NT2/D1 (cell line): Measurements from ENCODE around the gene HS3ST1.

ENCODE experiments used
- DNase-seq: peaks from one replicate; pipeline ENCODE4 v3.0.0-alpha.2; 2011; ENCODE audit warnings: low read depth, low spot score
- H3K27me3 ChIP-seq: 2 replicates; pipeline ENCODE4 v1.6.0; 2011; ENCODE audit warnings: mild to moderate bottlenecking; ENCODE audit not compliant: insufficient read length, insufficient read depth
- H3K36me3 ChIP-seq: 2 replicates; pipeline ENCODE4 v1.6.1; 2011; ENCODE audit warnings: mild to moderate bottlenecking, low read length, mixed read lengths; ENCODE audit not compliant: insufficient read depth, insufficient read length
- H3K4me1 ChIP-seq: 2 replicates; pipeline ENCODE4 v1.5.1; 2011; ENCODE audit not compliant: insufficient read depth, insufficient read length
- H3K4me3 ChIP-seq: 2 replicates; pipeline ENCODE4 v1.5.1; 2011; ENCODE audit warnings: low read depth; ENCODE audit not compliant: insufficient read length
- H3K9ac ChIP-seq: 2 replicates; pipeline ENCODE4 v1.6.0; 2011; ENCODE audit warnings: low read depth; ENCODE audit not compliant: insufficient read length
- H3K9me3 ChIP-seq: 2 replicates; pipeline ENCODE4 v1.5.1; 2011; ENCODE audit warnings: mild to moderate bottlenecking, low read length; ENCODE audit not compliant: insufficient read depth
- SUZ12 ChIP-seq: IDR thresholded peaks from 2 replicates; pipeline ENCODE4 v1.6.1; 2011; ENCODE audit not compliant: insufficient read length, insufficient read depth; ENCODE audit errors: extremely low read depth
- YY1 ChIP-seq: IDR thresholded peaks from 2 replicates; pipeline ENCODE4 v1.6.1; 2011; ENCODE audit not compliant: insufficient read length, insufficient read depth
- ZNF274 ChIP-seq: IDR thresholded peaks from 2 replicates; pipeline ENCODE4 v1.6.1; 2011; ENCODE audit warnings: mild to moderate bottlenecking, low read depth, low read length

The HS3ST1 gene

DNA sequence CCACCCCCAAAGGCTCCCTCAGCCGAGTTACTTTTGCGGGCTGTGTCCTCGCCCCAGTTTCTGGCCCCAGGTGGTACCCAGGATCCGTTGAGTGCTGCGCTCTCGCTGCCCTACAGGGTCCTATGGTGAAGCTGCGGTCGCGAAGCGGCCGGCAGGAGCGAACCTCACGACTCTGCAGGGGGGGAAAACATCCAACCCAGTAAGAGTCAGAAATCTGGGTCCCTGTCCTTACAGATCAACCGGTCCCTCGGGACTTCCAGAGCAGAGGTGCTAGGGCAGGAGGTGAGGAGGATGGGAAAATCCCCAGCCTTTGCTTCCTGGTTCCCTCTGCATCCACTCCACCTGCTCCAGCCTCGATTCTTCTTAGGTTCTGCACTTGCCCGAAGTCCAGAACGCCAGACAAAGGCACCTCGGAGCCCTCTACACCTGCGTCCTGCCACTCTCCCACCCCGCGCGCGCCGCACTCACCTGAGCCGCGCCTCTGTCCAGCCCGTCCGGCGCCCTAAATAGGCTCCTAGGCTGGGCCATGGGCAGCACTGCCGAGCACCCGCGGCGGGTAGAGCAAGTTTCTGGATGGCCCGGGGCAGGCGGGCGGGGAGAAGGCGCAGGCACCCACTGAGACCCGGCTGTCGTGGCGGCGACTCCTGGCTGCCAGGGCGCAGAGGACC, at the start of gene HS3ST1:
Gene HS3ST1, minus strand, starts transcription at position 664 of the 668 bp plus-strand sequence. CDS start 28,889 bp downstream, outside the sequence.
- no peak for DNase-seq
- TF ChIP-seq ZNF274: no peak
- peak; percentile 15 for TF ChIP-seq SUZ12
- Histone ChIP-seq H3K9ac (peak within 1 kb of the TSS; percentile 65), H3K36me3 (no peaks in the 10 kb centered on the region), H3K27me3 (peaks cover 56% of the 10 kb centered on the region), H3K4me1 (no peaks in the 10 kb centered on the region), H3K4me3 (peak within 1 kb of the TSS; percentile 77), H3K9me3 (no peaks in the 10 kb centered on the region)

DNA sequence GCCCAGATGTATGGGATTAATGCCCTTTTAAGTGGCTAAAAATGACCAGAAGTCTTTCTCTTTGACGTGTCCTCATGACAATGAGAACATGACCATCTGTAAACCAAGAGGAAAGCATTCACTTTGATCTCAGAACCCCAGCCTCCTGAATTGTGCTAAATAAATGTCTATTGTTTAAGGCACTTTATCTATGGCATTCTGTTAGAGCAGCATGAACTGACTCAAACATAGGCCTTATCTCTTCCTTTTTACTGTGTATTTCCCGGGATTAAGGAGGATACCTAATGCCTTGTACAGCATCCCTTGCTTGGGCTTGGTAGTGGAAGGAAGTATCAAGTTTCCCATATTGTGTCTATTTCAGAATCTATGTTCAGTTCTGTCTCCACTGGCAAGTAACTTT, 47.2 kb upstream of the HS3ST1 start:
- H3K4me3 ChIP-seq: no peak overlapping the region
- H3K9me3 ChIP-seq: no peaks in the 10 kb centered on the region
- no peak overlapping the region for H3K9ac ChIP-seq
- DNase-seq: no peak
- H3K4me1 ChIP-seq: no peaks in the 10 kb centered on the region
- H3K36me3 ChIP-seq: no peaks in the 10 kb centered on the region
- H3K27me3 ChIP-seq: no peaks in the 10 kb centered on the region
- TF ChIP-seq ZNF274 (no peak), SUZ12 (no peak), YY1 (no peak)

DNA sequence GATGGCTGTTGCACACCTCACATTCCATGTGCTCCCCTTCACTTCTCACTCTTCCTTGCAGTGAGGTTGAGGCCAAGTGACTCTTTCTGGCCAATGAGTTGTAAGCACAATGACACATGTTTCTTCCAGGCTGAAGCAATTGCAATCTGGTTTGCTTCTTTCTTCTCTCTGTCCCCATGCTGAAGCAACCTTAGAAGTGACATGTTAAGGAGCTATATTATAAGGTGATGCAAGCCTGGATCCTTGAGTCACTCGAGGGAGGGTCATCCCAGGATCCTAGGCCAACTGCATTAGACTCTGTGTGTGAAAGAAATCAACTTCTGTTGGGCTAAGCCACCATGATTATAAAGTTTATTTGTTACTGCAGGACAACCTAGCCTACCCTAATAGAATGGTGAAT, 45.5 kb upstream of the HS3ST1 start:
- Histone ChIP-seq H3K36me3 (no peaks in the 10 kb centered on the region), H3K4me3 (no peak overlapping the region), H3K9ac (no peak overlapping the region), H3K4me1 (no peaks in the 10 kb centered on the region), H3K27me3 (no peaks in the 10 kb centered on the region), H3K9me3 (no peaks in the 10 kb centered on the region)
- TF ChIP-seq SUZ12: no peak
- TF ChIP-seq ZNF274: no peak
- no peak for TF ChIP-seq YY1
- DNase-seq: no peak

DNA sequence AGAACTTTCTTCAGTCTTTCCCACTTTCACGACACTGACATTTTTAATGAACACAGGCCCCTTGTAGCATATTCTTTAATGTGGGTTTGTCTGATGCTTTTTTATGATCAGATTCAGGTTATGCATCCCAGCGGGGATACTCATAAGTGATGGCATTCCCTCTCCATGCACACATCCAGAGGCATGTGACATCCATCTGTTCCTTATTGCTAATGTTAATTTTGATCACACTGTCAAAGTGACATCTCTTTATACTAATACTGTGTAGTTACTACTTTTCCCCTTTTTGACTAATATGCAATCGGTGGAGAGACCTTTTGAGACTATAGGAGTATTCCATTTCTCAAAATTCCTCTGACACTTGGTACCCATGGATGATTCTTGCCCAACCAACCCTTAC, 43.8 kb upstream of the HS3ST1 start:
- no peak for TF ChIP-seq YY1
- no peaks in the 10 kb centered on the region for H3K9me3 ChIP-seq
- no peak overlapping the region for H3K9ac ChIP-seq
- no peak overlapping the region for H3K4me3 ChIP-seq
- DNase-seq: no peak
- no peaks in the 10 kb centered on the region for H3K36me3 ChIP-seq
- no peaks in the 10 kb centered on the region for H3K4me1 ChIP-seq
- H3K27me3 ChIP-seq: no peaks in the 10 kb centered on the region

DNA sequence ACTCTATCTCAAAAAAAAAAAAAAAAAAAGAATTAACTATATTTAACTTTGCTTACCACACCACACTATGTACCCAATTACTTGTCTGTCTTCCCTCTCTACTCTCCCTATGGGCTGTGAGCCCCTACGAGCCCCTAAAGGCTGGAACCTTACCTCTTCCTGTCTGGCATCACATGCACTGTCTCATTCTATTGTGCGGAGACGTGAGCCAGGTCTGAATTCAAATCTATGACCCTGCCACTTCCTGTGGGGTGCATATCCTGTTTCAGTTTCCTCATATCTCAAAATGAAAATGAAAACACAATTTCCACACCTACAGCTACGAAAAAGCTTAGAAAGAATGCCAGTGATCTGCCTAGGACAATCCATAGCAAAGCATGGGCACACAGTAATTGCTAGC, 42.9 kb upstream of the HS3ST1 start:
- Histone ChIP-seq H3K4me3 (no peak overlapping the region), H3K9me3 (no peaks in the 10 kb centered on the region), H3K27me3 (no peaks in the 10 kb centered on the region), H3K36me3 (no peaks in the 10 kb centered on the region), H3K9ac (no peak overlapping the region), H3K4me1 (no peaks in the 10 kb centered on the region)
- no peak for DNase-seq
- no peak for TF ChIP-seq ZNF274
- no peak for TF ChIP-seq SUZ12
- no peak for TF ChIP-seq YY1

DNA sequence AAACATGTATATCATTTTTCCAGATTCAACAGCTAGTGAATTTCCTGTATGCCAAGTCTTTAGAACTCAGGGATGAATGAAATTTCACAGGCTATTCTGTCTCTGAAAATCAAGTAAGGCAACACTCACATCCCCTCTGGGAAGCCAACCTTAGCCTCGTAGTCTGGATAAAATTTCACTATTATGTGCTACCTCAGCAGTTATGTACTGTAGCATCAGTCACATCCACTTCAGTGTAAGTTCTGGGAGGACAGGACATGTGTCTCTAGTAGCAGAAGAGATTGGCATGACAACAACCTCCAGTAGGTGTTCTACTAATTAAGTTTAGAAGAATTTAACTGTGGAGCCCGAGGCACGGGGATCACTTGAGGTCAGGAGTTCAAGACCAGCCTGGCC, 42.4 kb upstream of the HS3ST1 start:
- Histone ChIP-seq H3K27me3 (no peaks in the 10 kb centered on the region), H3K4me3 (no peak overlapping the region), H3K36me3 (no peaks in the 10 kb centered on the region), H3K9me3 (no peaks in the 10 kb centered on the region), H3K9ac (no peak overlapping the region), H3K4me1 (no peaks in the 10 kb centered on the region)
- no peak for DNase-seq
- TF ChIP-seq YY1: no peak
- no peak for TF ChIP-seq ZNF274
- TF ChIP-seq SUZ12: no peak

DNA sequence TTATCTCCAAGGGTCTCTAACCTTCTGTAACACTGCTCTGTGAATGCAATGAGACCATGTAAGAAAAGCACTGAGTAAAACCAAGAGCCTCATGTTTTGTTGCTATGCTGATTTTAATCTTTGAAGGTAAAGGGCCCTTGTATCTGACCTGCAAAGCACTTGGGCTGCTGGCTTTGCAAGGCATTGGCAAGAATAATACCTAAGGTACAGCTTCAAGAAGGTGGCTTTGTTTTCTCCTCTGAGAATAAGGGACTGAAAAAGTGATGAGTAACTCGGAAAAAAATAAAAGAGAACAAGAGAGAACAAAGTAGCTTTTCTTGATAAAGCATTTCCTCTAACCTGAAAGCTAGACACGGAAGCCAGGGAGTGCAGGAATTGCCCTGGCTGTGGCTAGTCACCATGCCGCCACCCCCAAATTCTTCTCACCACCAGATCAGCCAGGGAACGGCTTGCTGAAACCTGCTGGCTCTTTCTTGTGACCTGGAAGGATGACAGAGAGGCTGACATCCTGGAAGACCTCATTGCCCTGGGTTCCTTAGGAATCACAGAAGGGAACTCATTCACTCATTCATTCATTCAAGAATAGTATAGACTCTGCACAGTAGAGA, 41.8 kb upstream of the HS3ST1 start:
- H3K36me3 ChIP-seq: no peaks in the 10 kb centered on the region
- H3K4me1 ChIP-seq: no peaks in the 10 kb centered on the region
- DNase-seq: no peak
- no peak overlapping the region for H3K4me3 ChIP-seq
- H3K27me3 ChIP-seq: no peaks in the 10 kb centered on the region
- H3K9ac ChIP-seq: no peak overlapping the region
- no peaks in the 10 kb centered on the region for H3K9me3 ChIP-seq
- TF ChIP-seq YY1 (no peak), ZNF274 (no peak), SUZ12 (no peak)
